COLO668 (cell line): ENCODE data around the gene BACH1.
A peak's percentile ranks its signal among the peaks of the same experiment; 100 is the strongest.

Source experiments
- DNase-seq: peaks from one replicate; lab custom pipeline; 2025; ENCODE audit not compliant: unreplicated experiment; lab: John Stamatoyannopoulos, UW

BACH1 gene

DNA sequence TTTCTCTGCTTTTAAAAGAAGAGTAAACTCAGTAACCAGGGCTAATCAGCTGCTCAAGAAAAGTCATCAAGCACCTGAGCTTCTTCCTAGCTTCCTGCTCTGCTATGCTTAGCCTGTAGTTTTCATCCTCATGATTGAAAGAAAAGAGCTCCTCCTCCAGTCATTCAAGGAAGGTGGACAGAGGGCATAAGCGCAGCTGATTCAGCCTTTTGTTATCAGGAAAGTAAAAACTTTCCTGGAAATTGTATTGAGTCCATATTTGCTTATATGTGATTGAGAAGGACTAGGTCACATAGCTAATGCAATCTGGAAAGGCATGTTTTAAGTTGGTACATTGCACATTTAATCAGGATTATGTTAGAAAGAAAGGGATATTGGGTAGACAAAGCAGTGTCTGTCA lies 8.5 kb upstream of the BACH1 start:
- DNase-seq: no peak

DNA sequence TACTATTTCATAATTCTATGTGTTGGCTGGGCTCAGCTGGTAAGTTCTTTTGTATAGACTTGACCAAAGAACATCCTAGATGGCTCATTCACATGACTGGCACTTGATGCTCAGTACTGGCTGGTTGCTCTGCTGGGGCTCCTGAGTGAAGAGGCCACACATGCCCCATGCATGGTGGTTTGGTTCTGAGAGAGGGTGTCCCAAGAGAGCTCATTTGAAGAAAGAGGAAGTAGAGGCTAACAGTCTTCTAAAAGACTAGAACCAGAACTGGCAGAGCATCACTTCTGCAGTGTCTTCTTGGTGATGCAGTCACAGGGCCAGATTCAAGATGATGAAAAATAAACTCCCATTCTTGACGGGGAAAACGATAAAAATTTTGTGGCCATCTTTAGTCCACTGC lies 5.2 kb upstream of the BACH1 start:
- DNase-seq: no peak

DNA sequence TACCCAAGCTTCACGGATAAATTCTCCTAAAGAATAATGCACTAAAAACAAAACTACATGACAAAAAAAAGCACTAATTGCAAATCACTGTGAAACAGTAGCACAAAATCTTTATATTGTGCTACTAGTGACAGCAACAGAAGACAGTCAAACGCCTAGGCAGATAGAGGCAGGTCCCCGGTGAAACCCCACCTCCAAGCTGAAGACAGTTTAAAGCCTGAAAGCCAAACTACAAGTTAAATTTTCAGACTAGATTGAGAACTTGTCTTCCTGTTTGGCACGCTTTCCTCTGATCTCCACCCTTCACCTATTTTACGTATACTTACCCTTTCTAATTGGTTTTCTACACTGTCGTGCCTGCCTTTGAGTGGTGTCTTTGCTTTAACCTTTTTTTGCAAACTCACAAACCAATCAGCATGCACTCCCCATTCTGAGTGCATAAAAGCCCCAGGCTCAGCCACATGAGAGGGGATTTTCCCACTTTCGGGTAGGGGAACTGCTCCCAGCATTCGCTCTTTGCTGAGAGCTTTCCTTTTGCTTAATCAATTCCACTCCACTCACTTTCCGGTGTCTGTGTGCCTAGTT lies 3.6 kb upstream of the BACH1 start:
- no peak for DNase-seq

DNA sequence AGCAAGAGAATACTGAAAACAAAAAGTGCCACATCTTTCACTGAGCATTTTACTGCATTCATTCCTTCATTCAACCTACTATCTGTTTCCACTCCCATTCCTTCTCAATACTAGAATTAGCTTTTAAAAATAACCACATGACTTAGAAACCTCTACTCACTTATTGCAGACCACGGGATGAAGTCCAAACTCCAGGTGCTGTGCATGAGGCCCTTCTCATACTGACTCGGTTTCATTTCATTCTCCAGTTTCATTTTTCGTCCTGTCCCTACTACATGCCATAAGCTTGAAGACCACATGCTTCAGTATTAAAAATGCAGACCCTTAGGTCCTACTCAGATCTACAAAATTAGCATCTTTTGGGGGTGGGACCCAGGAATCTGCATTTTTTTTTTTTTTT lies 2.3 kb upstream of the BACH1 start:
- no peak for DNase-seq

DNA sequence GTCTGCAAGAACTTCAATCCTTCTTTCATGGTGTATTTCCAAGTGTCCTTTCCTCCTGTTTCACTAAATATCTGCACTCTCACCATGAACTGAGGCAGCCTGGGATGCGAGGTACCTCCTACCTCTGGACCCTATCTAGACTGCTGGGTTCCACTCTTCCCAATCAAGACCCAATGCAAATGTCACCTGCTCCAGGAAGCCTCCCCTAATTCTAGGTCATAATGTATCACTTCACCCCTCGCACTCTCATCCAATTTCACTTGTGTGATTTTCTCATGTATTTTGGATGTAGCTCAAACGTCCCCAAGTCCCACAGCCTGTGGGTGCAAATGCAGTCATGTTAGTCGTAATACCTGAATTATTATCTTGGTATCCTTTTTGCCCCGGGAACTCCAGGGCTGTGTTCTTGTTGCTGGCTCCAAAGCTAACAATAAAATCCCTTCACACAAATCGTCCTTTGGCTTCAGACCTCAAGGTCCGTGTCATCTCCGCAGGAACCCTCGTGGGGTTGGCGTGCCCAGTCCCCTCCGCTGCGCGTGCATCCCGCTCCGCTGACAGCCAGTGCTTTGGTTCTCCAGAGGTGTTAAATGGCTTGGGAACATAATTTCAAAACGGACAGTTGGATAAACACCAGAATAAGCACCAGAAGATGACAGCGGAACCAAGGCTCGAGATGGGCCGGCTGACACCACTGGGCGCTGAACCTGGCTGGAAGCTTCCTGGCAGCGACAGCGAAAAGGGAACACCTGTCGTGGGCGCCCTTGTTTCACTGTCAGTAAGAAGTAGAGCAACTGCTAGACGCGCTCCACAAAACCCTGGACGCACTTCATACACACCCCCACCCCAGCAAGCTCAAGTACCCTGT lies 1.0 kb upstream of the BACH1 start:
- DNase-seq: no peak

DNA sequence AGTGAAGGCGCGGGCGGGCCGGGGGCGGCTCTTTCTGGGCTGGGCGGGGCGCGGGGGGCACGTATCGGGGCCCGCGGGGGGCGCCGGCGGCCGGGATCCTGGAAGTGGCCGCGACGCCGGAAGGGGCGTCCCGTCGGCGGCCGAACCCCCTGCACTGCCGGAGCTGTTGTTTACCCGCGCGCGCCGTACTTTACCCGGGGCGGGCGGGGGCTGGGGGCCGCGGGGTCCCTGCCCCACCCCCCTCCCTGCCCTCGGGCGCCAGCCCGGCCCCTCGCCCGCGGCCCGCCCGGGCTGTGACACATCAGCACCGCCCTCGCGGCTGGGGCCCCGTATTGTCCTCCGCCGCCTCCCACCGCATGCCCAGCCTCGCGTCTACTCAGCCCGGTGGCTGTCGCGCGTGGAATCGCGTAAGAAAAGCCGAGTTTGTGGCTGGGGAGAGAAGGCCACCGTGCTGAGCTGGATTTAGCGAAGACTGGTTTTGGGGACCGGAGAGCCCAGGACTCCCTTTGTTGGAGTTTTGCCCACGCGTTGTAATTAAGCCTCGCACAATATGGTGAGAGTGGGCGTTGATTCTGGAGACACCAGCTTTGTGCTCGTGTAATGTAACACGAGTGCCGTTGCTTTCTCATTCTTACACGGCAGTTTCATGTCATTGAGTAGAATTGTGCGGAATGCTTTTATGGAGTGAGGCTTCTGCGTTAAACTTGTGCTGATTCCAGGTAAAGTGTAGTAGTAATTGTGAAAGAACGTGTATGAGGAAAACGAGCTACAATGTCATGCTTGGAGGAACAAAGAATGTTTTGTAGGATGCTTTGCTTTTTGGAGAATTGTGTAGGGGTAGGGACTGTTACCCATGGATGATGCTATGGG lies 559 bp downstream of the BACH1 start:
- peak; percentile 80 for DNase-seq

DNA sequence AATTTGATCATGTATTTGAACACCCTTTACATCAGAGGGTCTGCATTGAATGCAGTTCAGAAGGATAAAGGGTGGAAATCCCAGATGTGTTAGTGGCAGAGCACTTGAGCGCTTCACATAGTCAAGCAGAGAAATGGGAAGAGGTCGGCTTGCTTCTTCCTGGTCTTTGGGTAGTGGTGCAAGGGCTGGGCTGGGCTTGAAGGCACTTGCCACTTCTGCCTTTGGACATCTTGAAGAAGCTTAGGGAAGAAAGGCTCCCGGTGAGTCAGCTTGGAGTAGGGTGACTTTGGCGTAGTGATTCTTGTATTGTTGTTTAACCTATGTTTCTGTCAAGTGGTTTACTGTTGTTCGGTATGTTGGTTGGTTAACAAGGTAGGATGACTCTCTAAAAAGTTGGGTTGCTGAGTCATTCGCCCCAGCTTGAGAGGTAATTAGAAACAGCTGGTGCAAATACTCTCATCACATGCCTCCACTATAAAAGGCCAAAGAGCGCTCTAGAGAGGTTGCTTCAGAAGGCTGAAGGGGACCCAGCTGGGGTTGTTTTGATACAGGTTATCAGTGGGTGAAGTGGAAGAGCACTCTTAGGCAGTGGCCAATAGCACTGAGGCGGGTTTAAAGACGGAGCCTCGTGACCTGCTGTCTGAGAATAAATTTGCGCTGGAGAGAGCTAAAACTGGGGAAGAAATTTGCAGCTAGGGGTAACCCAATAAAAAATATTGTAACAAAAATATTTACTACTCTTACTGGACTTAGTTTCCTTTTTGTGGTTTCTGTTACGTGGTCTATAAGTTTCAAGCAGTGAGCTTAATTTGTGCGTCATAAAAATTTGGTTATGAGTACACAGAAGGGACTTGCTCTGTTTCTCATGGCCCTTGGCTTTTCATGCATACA lies 1.4 kb downstream of the BACH1 start:
- DNase-seq: peak; percentile 75

DNA sequence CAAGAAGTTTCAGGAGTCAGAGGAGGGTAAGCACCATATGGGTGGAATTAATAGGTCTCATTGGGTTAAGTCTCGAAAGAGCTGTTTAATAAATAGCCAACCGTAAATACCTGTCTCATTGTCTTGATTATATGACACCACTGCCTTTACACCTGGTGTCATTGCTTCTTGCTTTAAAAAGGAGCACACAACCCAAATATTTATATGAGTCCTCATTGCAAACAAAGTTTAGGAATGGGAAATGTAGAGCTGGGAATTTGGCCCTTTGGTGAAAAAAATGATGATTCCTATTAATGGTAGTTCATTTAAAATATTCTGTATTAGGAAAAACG lies 2.1 kb downstream of the BACH1 start:
- DNase-seq: no peak

DNA sequence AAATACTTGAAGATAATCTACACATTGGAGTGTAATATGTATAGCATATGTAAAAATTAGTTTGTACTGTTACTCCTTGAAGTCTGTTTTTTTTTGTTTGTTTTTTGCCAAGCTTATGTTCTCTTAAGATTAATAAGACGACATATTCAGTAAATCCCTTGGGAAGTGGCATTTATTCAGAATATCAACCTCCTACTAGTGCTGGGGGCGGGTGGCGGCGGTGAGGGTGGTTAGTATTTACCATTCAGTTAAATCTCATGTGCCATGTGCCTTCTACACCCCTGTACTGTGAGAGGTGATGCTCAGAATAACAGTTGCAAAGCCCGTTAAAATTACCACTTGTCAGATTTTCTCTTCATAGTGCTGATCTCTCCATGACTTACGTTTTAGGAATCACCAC lies 3.0 kb downstream of the BACH1 start:
- no peak for DNase-seq

DNA sequence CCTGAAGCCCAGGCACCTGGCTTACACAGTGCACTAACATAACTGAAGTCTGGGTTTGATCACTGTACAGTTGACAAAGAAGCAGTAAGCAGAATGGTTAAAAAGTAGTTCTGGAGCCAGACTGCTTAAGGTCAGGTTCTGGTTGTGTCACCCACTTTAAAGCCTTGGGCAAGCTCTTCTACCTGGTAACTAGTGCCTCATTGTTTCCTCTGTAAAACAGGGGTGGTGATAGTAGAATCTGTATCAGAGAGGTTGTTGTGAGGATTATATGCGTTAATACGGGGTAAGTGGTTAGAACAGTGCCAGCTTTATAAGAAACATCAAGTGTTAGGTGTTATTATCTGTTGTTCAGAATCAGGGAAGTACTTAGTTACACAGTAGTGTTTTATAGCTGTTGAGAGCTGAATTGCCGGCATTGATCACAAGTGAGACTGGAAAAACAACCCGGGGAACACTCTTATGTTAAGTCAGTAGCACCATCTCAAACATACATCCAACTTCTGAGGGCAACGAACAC lies 3.7 kb downstream of the BACH1 start:
- DNase-seq: no peak

DNA sequence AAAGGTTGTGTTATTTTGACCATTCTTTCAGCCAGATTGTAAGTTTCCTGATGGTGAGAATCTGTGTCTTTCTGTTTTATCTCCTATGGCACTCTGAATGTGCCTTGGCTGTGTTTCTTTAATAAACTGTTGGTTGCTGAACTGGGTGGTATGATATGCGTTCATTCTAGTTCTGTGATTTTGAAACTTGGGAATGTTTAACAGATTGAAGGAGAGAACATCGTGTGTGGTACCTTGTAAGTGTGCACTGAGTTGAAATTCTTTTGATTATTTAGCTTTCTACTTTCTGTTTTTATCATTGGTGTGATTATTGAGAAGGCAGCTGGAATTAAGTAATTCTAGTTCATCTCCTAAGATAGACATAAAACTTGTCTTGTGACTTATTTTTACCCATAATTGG lies 4.6 kb downstream of the BACH1 start:
- no peak for DNase-seq

DNA sequence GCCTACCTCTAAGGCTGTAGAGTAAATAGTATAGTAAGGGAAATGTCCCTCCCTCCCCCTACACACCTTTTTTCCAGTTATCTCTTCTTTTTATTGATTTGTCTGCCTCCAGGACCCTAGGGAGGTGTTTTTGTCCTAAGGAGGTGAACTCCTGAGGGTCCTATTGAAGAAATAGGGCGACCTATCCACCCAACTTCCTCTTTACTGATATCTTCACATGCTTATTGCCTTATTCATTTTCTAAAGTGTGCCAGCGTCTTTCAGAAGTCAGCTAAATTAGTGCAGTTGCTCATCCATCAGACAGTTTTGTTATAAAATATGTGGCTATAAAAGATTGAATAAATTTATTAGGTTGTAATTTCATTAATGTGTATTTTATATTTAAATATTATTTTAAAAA lies 5.9 kb downstream of the BACH1 start:
- DNase-seq: no peak

DNA sequence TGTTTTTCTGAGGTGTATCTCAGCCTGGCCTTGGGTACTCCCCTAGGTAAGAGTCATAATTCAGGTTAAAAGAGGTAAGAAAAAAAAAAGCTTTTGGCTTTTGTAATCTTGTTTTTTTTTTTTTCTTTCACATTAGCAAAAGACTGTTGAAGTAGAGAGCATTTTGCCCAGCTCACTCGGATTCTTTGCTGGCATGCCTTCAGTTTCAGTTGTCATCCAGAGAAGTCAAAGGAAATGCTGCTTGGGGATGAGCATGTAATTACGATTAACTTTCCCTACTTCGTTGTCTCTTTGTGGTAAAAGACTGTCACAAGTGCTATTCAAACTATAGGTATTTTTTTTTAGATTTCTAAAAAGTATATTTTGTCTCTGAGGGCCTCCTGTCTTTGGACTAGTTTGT lies 6.3 kb downstream of the BACH1 start:
- DNase-seq: no peak

DNA sequence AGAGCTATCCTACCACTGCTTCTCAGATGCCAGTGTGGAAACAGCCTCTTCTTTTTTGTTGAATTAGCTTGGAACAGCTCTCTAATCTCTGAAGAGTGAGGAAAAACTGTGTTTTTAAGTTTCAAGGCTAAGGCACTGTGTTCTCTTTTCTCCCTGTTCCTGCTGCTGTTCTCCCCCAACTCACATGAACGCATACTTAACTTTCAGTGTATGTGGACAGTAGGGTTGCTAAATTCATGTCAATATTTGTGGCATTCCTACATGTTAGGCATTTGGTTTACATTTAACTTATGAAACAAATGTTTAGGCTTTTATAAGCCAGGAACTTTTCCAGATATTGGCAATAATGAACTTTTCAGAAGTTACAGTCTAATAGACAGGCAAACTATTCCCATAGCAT lies 6.8 kb downstream of the BACH1 start:
- no peak for DNase-seq

DNA sequence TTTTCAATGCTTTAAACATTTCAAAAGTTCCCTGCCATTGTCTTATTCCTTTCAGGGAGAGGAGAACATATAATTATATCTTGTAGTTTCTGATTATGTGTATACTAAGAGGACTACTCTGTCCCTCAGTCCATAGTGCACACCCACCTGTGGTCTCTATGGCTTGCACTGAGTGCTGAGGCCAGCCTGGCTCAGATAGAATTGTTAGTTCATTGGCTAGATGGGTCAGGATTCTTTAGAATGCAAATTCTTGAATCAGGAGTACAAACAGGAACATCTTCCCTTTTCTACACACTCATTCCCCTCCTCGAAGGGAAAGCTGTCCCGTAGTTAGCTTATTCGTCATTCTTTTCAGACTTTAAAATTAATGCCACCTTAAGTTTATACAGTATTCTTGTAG lies 8.2 kb downstream of the BACH1 start:
- no peak for DNase-seq

DNA sequence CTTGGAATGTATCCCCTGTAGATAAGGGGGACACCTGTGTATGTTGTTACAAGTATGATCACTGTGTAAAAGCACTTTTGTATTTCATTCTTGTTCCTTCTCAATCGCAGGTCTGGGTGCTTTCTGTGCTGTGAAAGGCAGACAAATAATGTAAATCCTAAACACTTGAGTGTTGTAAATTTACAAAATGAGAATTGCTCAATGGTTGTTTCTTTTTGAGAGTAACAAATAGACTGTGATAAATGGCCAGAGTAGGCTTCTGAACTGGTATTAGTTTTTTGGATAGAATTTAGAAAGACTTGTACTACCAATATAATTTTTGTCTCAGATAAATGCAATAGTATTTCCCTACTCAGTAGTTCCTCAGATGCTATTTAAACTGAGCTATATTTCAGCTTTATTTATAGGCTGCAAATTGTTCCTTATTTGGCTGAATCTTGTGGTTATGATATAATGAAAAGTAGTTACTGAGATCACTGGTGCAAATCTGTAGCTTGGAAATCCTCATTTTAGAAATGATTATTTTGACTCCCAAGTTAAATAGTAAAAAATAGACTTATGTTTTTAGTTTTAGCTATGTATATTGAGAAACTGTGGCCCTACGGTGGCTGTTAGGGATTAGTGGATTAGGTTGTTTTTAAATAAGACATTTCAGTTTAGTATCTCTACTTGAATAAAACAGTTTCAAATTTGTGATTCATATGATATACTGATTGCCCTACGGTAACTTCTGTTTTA lies 9.2 kb downstream of the BACH1 start:
- no peak for DNase-seq

DNA sequence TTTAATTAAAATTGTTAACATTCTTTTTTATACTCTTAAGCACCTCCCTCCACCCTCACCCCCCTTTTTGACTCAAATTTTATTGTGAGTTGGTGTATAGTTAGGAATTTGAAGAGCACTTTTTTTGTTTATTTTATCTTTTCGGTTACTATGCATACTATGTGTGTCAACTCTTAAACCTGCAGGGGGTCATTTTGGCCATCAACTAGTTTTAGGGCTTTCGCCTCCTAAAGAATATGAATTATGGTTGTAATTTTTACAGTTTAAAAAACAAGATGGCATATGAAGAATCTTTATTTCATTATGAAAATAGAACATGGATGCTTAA lies 9.7 kb downstream of the BACH1 start:
- no peak for DNase-seq

DNA sequence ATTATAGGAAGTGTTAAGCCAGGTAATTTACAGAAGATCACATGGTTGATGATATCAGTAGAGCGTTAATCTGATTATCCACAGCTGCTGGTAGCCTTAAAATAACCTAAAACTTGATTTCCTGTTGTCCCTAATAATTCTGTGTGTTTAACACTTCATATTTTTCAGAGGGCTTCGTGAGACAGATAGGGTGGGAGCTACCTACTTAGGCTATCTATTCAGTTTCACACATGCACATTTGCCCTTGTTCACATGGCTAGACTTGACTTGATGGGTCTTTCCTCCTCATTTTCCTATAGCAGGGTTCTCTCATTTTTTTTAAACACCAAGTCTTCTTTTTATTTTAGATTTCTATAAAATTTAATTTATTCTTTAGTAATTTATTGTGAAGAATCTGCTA lies 11.0 kb downstream of the BACH1 start:
- DNase-seq: no peak

DNA sequence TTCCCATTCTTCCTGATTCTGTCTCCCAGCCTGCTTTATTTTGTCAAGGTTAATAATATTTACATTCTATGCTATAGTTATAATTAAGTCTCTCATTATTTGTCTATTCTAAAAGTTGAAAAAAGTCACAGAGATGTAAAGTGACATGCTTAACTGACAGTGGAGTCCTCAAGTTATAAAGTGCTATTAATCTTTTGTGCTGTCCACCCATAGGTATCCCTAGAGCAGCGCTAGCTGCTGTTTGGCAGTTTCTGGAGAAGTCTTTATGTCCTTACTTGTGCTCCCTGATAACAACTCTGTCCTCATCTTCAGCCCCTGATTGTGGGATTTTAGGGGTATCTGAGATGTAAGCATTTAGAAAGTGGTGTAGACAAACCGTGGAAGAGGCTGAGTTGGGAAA lies 13.1 kb downstream of the BACH1 start:
- no peak for DNase-seq

DNA sequence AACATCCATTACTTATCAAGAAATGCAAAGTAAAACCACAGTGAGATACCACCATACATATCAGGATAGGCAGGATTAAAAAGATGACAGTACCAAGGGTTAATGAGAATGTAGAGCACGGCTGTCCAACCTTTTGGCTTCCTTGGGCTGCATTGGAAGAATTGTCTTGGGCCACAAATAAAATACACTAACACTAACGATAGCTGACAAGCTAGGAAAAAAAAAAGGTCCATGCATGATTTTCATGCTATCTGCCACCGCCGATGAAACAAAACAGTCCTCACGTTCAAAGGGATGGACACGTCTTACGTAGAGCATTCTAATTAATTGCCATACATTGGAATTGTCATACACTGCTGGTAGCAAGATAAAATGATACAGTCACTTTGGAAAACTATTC lies 14.3 kb downstream of the BACH1 start:
- DNase-seq: no peak
